Activated CD8-positive, alpha-beta T cell treated with anti-CD3 and anti-CD28 coated beads for 36 hours (primary cell): ENCODE data around the gene ZNF526. TPM values are rescaled to one million over a fixed set of nuclear protein-coding genes. Genes with fewer than 3 reads are reported as not detected.

Experiments used
- ATAC-seq: fragments of 200-7000 bp; cut with Tn5 transposase; one replicate; pipeline ENCODE4 v1.10.0; 2021; ENCODE audit warnings: mild to moderate bottlenecking, moderate library complexity
- CTCF ChIA-PET: fragments of 350-600 bp; sonication (Branson Sonifier 250); formaldehyde crosslinking; loops from one replicate; lab custom pipeline; 2021; ENCODE audit warnings: antibody characterized with exemption; lab: Charles Lee
- POLR2A ChIA-PET: fragments of 350-600 bp; sonication (Branson Sonifier 250); formaldehyde crosslinking; loops from one replicate; lab custom pipeline; 2021; ENCODE audit warnings: antibody characterized with exemption; lab: Charles Lee
- DNase-seq: peaks from one replicate; pipeline ENCODE4 v3.0.0-alpha.2; 2020
- H3K27ac Mint-ChIP-seq: one replicate; pipeline ENCODE4 v1.8.0; 2021; ENCODE audit warnings: mild to moderate bottlenecking, mixed read lengths
- H3K27me3 Mint-ChIP-seq: one replicate; pipeline ENCODE4 v1.8.0; 2021; ENCODE audit warnings: mixed read lengths
- H3K36me3 Mint-ChIP-seq: one replicate; pipeline ENCODE4 v1.8.0; 2021; ENCODE audit warnings: low read depth, mixed read lengths
- H3K4me1 Mint-ChIP-seq: one replicate; pipeline ENCODE4 v1.8.0; 2021; ENCODE audit warnings: low read depth, mixed read lengths
- H3K4me3 Mint-ChIP-seq: one replicate; pipeline ENCODE4 v1.8.0; 2021; ENCODE audit warnings: mild to moderate bottlenecking, moderate library complexity, mixed read lengths
- H3K9me3 Mint-ChIP-seq: one replicate; pipeline ENCODE4 v1.8.0; 2021; ENCODE audit warnings: mixed read lengths
- intact Hi-C: fragments of 100-400 bp; cut with micrococcal nuclease; formaldehyde crosslinking; loops from one replicate; pipeline ENCODE4 v1.10.0; 2022
- total RNA-seq, 2 experiments: library from RNA; stranded (reverse); gene quantifications; one replicate each; pipeline ENCODE4 v1.2.3, GENCODE V29; 2021
- TF ChIP-seq, protein P1 (sequence below): fragments of 200-600 bp; IDR thresholded peaks from one replicate; pipeline ENCODE4 v1.8.0; 2022; ENCODE audit warnings: antibody characterized with exemption, mild to moderate bottlenecking

The ZNF526 gene
- total RNA-seq, 2 experiments from 2014 or later = 12.0 to 12.3 TPM

- POLR2A ChIA-PET = interaction anchor here (0.6 to 1.6 kb wide), 7 partner anchors 9 to 335 kb away, joined by 3 to 6 read pairs (median 4); no protein-coding TSS in a partner anchor
- peaks cover 77% of the 10 kb centered on the region for H3K4me1 Mint-ChIP-seq
- DNase-seq (peak; percentile 88), ATAC-seq (peak; percentile 74)
- TF ChIP-seq, protein P1, sequence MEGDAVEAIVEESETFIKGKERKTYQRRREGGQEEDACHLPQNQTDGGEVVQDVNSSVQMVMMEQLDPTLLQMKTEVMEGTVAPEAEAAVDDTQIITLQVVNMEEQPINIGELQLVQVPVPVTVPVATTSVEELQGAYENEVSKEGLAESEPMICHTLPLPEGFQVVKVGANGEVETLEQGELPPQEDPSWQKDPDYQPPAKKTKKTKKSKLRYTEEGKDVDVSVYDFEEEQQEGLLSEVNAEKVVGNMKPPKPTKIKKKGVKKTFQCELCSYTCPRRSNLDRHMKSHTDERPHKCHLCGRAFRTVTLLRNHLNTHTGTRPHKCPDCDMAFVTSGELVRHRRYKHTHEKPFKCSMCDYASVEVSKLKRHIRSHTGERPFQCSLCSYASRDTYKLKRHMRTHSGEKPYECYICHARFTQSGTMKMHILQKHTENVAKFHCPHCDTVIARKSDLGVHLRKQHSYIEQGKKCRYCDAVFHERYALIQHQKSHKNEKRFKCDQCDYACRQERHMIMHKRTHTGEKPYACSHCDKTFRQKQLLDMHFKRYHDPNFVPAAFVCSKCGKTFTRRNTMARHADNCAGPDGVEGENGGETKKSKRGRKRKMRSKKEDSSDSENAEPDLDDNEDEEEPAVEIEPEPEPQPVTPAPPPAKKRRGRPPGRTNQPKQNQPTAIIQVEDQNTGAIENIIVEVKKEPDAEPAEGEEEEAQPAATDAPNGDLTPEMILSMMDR = no peak
- peak overlapping the region; percentile 72 for H3K4me3 Mint-ChIP-seq
- peak overlapping the region; percentile 95 for H3K27ac Mint-ChIP-seq
- H3K27me3 Mint-ChIP-seq = no peaks in the 10 kb centered on the region
- H3K36me3 Mint-ChIP-seq = peaks cover 63% of the 10 kb centered on the region
- CTCF ChIA-PET = interaction anchor here (0.6 to 5.5 kb wide), 13 partner anchors 10 to 203 kb away, joined by 3 to 41 read pairs (median 3); partner anchors contain the start of genes GSK3A and POU2F2
- H3K9me3 Mint-ChIP-seq = no peaks in the 10 kb centered on the region
- intact Hi-C loops = no loop called here
Measured at GRCh38 chr19:42198676-42199439, 21.3 kb upstream of the ZNF526 start.

GRCh38 chr19:42199440-42200115 lies 20.5 kb upstream of the ZNF526 start:
- Mint-ChIP-seq H3K27me3 (no peaks in the 10 kb centered on the region), H3K9me3 (no peaks in the 10 kb centered on the region), H3K4me1 (peaks cover 80% of the 10 kb centered on the region), H3K27ac (peak overlapping the region; percentile 95), H3K4me3 (peak overlapping the region; percentile 72), H3K36me3 (peaks cover 63% of the 10 kb centered on the region)
- POLR2A ChIA-PET = interaction anchor here (0.6 to 1.6 kb wide), 5 partner anchors 8 to 334 kb away, joined by 3 to 4 read pairs (median 4); no protein-coding TSS in a partner anchor
- DNase-seq = peak; percentile 84
- CTCF ChIA-PET = interaction anchor here (1.0 to 5.5 kb wide), 12 partner anchors 11 to 202 kb away, joined by 3 to 41 read pairs (median 4); partner anchors contain the start of genes GSK3A and POU2F2
- TF ChIP-seq, protein P1 = peak; percentile 50
- ATAC-seq = peak; percentile 66
- intact Hi-C loops = no loop called here

- Mint-ChIP-seq H3K27me3 (no peaks in the 10 kb centered on the region), H3K27ac (peak overlapping the region; percentile 95), H3K4me1 (peaks cover 87% of the 10 kb centered on the region), H3K36me3 (peaks cover 66% of the 10 kb centered on the region), H3K4me3 (peak overlapping the region; percentile 72), H3K9me3 (no peaks in the 10 kb centered on the region)
- DNase-seq (no peak), ATAC-seq (no peak)
- intact Hi-C loops = no loop called here
- TF ChIP-seq, protein P1 = peak; percentile 26
- POLR2A ChIA-PET = interaction anchor here (0.6 to 3.4 kb wide), 5 partner anchors 17 to 95 kb away, joined by 3 to 10 read pairs (median 3); partner anchors contain the start of gene DEDD2
- CTCF ChIA-PET = interaction anchor here (0.7 to 5.5 kb wide), 9 partner anchors 9 to 92 kb away, joined by 3 to 41 read pairs (median 5); no protein-coding TSS in a partner anchor
Measured at GRCh38 chr19:42200116-42200715, 19.9 kb upstream of the ZNF526 start.

DNA sequence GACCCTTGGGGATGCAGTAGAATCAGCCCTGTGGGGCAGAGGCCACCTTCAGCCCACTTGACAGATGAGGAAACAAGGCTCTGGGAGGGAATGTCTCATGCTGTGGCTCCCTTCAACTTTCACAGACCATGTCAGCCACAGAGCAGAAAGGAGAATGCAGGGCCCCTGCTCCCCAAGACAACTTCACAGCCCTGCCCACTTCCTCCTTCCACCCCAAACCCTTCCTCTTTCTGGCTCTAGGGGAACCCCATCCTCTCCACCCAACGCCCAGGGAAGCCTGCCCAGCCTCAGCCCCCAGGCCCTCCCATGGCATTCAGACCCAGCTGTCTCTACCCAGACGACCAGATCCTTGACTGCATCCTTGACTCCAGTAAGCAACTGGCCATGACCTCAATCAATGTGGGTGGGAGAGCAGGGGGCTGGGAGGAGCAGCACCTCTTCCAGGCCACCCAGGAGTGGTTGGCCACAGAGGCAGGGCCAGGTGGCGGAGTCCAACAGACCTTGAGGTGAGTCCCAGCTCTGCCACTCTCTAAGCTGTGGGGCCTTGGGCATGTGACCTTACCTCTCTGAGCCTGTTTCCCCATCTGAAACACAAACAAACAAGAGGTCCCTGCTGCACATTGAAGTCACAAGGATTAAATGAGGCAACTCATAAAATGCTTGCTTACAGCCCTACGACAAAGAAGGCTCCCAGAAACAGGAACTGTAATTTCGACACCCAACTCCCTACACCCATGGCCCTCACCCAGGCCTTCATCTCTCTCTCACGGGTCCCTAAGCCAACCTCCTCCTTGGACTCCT lies 18.4 kb upstream of the ZNF526 start:
- peak; percentile 67 for DNase-seq
- CTCF ChIA-PET = interaction anchor here (0.6 to 5.5 kb wide), 5 partner anchors 14 to 78 kb away, joined by 3 to 41 read pairs (median 6); partner anchors contain the start of gene POU2F2
- Mint-ChIP-seq H3K27me3 (no peaks in the 10 kb centered on the region), H3K27ac (peak overlapping the region; percentile 95), H3K9me3 (no peaks in the 10 kb centered on the region), H3K4me1 (peaks cover 79% of the 10 kb centered on the region), H3K4me3 (peak overlapping the region; percentile 57), H3K36me3 (peaks cover 65% of the 10 kb centered on the region)
- TF ChIP-seq, protein P1 = no peak
- POLR2A ChIA-PET = interaction anchor here (1.1 to 3.4 kb wide), 5 partner anchors 13 to 79 kb away, joined by 3 to 10 read pairs (median 3); partner anchors contain the start of gene DEDD2
- intact Hi-C loops = no loop called here
- peak; percentile 45 for ATAC-seq
